Gastrocnemius medialis (tissue), 4 donors: Measurements from ENCODE around the gene TTBK1. TPM values are rescaled to one million over a fixed set of nuclear protein-coding genes. Genes with fewer than 3 reads are reported as not detected.

Source experiments
- ATAC-seq, 2 donors: fragments of 150-250 bp; one replicate each; pipeline ENCODE4 v1.9.1; 2016
- DNase-seq, 2 donors: peaks; one replicate each; pipeline ENCODE4 v3.0.0-alpha.2; 2019
- H3K27ac ChIP-seq, 4 donors: fragments of 200-600 bp; sonication (generic); 1 replicate in 1 of 4; 2 replicates in 3 of 4; pipeline ENCODE4 v1.5.1; 2016 to 2018; ENCODE audit warnings: mild to moderate bottlenecking in 2 of 4, moderate library complexity in 1 of 4
- H3K27me3 ChIP-seq, 3 donors: fragments of 200-600 bp; sonication (generic) in 2 of 3; 1 replicate in 1 of 3; 2 replicates in 2 of 3; pipeline versions ENCODE4 v1.5.1 to v1.6.0; 2016 to 2019; ENCODE audit warnings: mild to moderate bottlenecking in 1 of 3, moderate library complexity in 1 of 3
- H3K36me3 ChIP-seq, 2 donors: fragments of 200-600 bp; sonication (generic) in 1 of 2; one replicate each; pipeline ENCODE4 v1.5.1; 2017 to 2018
- H3K4me1 ChIP-seq, 2 donors: fragments of 200-600 bp; sonication (generic) in 1 of 2; one replicate each; pipeline ENCODE4 v1.5.1; 2016 to 2017; ENCODE audit warnings: mild to moderate bottlenecking in 2 of 2
- H3K4me3 ChIP-seq, 4 donors: fragments of 200-600 bp; sonication (generic) in 3 of 4; 1 replicate in 1 of 4; 2 replicates in 3 of 4; pipeline ENCODE4 v1.5.1; 2016 to 2019; ENCODE audit warnings: mild to moderate bottlenecking in 2 of 4
- H3K9me3 ChIP-seq, 3 donors: fragments of 200-600 bp; sonication (generic) in 2 of 3; 1 replicate in 1 of 3; 2 replicates in 2 of 3; pipeline ENCODE4 v1.5.1; 2016 to 2019
- POLR2A ChIP-seq, 2 donors: fragments of 450-650 bp; IDR thresholded peaks; one replicate each; pipeline ENCODE4 v1.6.1; 2017; ENCODE audit warnings: antibody characterized with exemption in 2 of 2, mild to moderate bottlenecking in 2 of 2, moderate library complexity in 2 of 2
- in situ Hi-C, 4 donors: fragments of 200-750 bp; cut with MboI; loops; one replicate each; pipeline versions ENCODE4 v1.15.0 to v1.8.0; 2017; ENCODE audit warnings: low sequenced_read_pairs in 4 of 4
- intact Hi-C: fragments of 100-400 bp; cut with DNase I; formaldehyde crosslinking; loops from one replicate; pipeline ENCODE4 v1.15.1; 2023; ENCODE audit warnings: low total_unique reads
- total RNA-seq, 4 donors: library from RNA; depleted of rRNA; stranded (reverse); fragments of >200 nt; gene quantifications; one replicate each; pipeline versions ENCODE4 v1.1.0 to v1.2.3, GENCODE V29; 2016
- TF ChIP-seq, protein P1 (sequence below), 5 experiments: fragments of 450-650 bp in 3 of 5; fragments of 200-600 bp in 2 of 5; sonication (generic) in 2 of 5; IDR thresholded peaks in 4 of 5; conservative IDR thresholded peaks in 1 of 5; 1 replicate in 4 of 5; 2 replicates in 1 of 5; pipeline ENCODE4 v1.5.1; 2016 to 2019; ENCODE audit warnings: antibody characterized with exemption in 5 of 5, mild to moderate bottlenecking in 3 of 5, moderate library complexity in 3 of 5

TTBK1 gene
- total RNA-seq, 4 donors from 2014 or later, result 0.04 TPM; not detected in 3

DNA sequence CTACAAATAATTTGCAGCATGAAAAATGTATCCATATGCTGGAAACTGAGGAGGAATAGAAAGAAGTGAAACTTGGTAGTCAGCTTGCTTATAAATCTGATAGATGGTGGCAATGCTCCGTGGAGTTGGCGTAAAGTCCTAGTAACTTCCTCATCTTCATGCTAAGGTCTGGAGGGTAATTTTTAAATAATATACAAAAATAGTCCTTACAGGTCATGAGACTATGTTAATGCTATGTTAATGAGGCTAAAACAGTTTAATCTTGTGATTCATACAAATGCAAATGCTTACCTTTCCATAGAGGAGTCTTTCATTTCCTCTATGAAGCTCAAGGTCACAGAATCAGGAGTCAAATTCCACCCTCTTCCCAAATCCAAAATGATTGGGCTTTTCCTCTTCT lies 74.7 kb downstream of the TTBK1 start:
- H3K36me3 ChIP-seq, result no peaks in the 10 kb centered on the region
- no peaks in the 10 kb centered on the region for H3K9me3 ChIP-seq
- H3K27me3 ChIP-seq, result no peaks in the 10 kb centered on the region
- no peak for TF ChIP-seq POLR2A (IDR thresholded peaks at IDR 0.05)
- TF ChIP-seq, protein P1, sequence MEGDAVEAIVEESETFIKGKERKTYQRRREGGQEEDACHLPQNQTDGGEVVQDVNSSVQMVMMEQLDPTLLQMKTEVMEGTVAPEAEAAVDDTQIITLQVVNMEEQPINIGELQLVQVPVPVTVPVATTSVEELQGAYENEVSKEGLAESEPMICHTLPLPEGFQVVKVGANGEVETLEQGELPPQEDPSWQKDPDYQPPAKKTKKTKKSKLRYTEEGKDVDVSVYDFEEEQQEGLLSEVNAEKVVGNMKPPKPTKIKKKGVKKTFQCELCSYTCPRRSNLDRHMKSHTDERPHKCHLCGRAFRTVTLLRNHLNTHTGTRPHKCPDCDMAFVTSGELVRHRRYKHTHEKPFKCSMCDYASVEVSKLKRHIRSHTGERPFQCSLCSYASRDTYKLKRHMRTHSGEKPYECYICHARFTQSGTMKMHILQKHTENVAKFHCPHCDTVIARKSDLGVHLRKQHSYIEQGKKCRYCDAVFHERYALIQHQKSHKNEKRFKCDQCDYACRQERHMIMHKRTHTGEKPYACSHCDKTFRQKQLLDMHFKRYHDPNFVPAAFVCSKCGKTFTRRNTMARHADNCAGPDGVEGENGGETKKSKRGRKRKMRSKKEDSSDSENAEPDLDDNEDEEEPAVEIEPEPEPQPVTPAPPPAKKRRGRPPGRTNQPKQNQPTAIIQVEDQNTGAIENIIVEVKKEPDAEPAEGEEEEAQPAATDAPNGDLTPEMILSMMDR (IDR thresholded peaks at IDR 0.05 in 4 of 5, conservative IDR thresholded peaks at IDR 0.05 in 1 of 5), result no peak
- H3K27ac ChIP-seq, result no peak overlapping the region
- H3K4me1 ChIP-seq, result no peaks in the 10 kb centered on the region
- intact Hi-C loops (no loop called here), in situ Hi-C loops (no loop called here)
- H3K4me3 ChIP-seq, result no peak overlapping the region
- ATAC-seq (no peak), DNase-seq (no peak)

GRCh38 chr6:43325876-43326275 lies 82.6 kb downstream of the TTBK1 start:
- H3K27me3 ChIP-seq, result no peaks in the 10 kb centered on the region
- H3K36me3 ChIP-seq, result no peaks in the 10 kb centered on the region
- no peak for DNase-seq
- ATAC-seq, result no peak
- no peak overlapping the region for H3K4me3 ChIP-seq
- TF ChIP-seq, protein P1 (IDR thresholded peaks at IDR 0.05 in 4 of 5, conservative IDR thresholded peaks at IDR 0.05 in 1 of 5), result no peak
- no peak overlapping the region for H3K27ac ChIP-seq
- intact Hi-C loops (no loop called here), in situ Hi-C loops (loop anchor here in 1 of 4 donors (25.0 kb wide), 1 partner anchor 414 kb away; the partner anchor contains the start of gene PTCRA)
- H3K9me3 ChIP-seq, result no peaks in the 10 kb centered on the region
- no peaks in the 10 kb centered on the region for H3K4me1 ChIP-seq

GRCh38 chr6:43328528-43328927 lies 85.2 kb downstream of the TTBK1 start:
- TF ChIP-seq, protein P1 (IDR thresholded peaks at IDR 0.05 in 4 of 5, conservative IDR thresholded peaks at IDR 0.05 in 1 of 5), result no peak
- TF ChIP-seq POLR2A (IDR thresholded peaks at IDR 0.05), result no peak
- no peaks in the 10 kb centered on the region for H3K9me3 ChIP-seq
- intact Hi-C loops, result no loop called here
- no peak overlapping the region for H3K4me3 ChIP-seq
- ATAC-seq (no peak), DNase-seq (no peak)
- in situ Hi-C loops, result loop anchor here in 1 of 4 donors (25.0 kb wide), 1 partner anchor 416 kb away; the partner anchor contains the start of gene PTCRA
- no peaks in the 10 kb centered on the region for H3K4me1 ChIP-seq
- no peak overlapping the region for H3K27ac ChIP-seq
- no peaks in the 10 kb centered on the region for H3K27me3 ChIP-seq
- H3K36me3 ChIP-seq, result no peaks in the 10 kb centered on the region

GRCh38 chr6:43331470-43331869 lies 88.2 kb downstream of the TTBK1 start:
- TF ChIP-seq POLR2A (IDR thresholded peaks at IDR 0.05), result no peak
- TF ChIP-seq, protein P1 (IDR thresholded peaks at IDR 0.05 in 4 of 5, conservative IDR thresholded peaks at IDR 0.05 in 1 of 5), result no peak
- Histone ChIP-seq H3K36me3 (no peaks in the 10 kb centered on the region), H3K27me3 (no peaks in the 10 kb centered on the region), H3K4me1 (peaks cover 6 to 9% of the 10 kb centered on the region in 2 donors), H3K4me3 (no peak overlapping the region), H3K27ac (no peak overlapping the region), H3K9me3 (no peaks in the 10 kb centered on the region)
- in situ Hi-C loops, result loop anchor here in 1 of 4 donors (25.0 kb wide), 1 partner anchor 419 kb away; the partner anchor contains the start of gene PTCRA
- DNase-seq, result no peak
- no peak for ATAC-seq
- intact Hi-C loops, result loop anchor here (10.0 kb wide), 1 partner anchor 427 kb away; no protein-coding TSS in a partner anchor

DNA sequence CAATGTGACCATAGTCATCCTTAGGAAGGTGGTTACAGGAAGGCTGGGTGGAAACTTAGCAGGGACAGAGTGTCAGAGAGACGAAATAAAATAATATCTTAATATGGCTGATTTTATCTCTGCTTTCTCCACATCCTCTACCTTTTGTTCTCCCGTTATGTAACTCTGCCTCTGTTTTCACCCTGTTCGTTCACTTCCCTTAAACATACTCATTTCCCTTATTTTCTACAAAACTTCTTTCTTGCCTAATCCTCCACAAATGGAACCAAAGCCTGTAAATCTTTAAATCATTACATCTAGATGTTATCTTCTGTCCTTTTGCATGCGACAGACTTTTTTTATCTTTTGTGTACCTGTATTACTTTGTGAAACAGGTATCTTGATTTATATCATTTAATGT lies 88.6 kb downstream of the TTBK1 start:
- Histone ChIP-seq H3K4me1 (peaks cover 6 to 9% of the 10 kb centered on the region in 2 donors), H3K36me3 (peaks cover 0 to under 1% of the 10 kb centered on the region in 2 donors), H3K9me3 (no peaks in the 10 kb centered on the region), H3K27ac (no peak overlapping the region), H3K27me3 (no peaks in the 10 kb centered on the region), H3K4me3 (no peak overlapping the region)
- in situ Hi-C loops, result loop anchor here in 1 of 4 donors (25.0 kb wide), 1 partner anchor 420 kb away; the partner anchor contains the start of gene PTCRA
- TF ChIP-seq, protein P1 (IDR thresholded peaks at IDR 0.05 in 4 of 5, conservative IDR thresholded peaks at IDR 0.05 in 1 of 5), result no peak
- TF ChIP-seq POLR2A (IDR thresholded peaks at IDR 0.05), result no peak
- ATAC-seq (no peak), DNase-seq (no peak)
- intact Hi-C loops, result loop anchor here (10.0 kb wide), 1 partner anchor 427 kb away; no protein-coding TSS in a partner anchor
